SK-N-SH treated with all-trans-retinoic acid at 6 μM for 48 hours (cell line): ENCODE results near the gene MARCHF6.
A peak's percentile ranks its signal among the peaks of the same experiment; 100 is the strongest.

ENCODE experiments used
- ATAC-seq: fragments of 200-7000 bp; cut with Tn5 transposase; 3 replicates; pipeline ENCODE4 v1.9.1; 2020; ENCODE audit warnings: mild to moderate bottlenecking, moderate library complexity
- ARNTL ChIP-seq: fragments of 450-650 bp; formaldehyde crosslinking; IDR thresholded peaks from 2 replicates; pipeline ENCODE4 v1.5.0; 2020; ENCODE audit warnings: low read depth, mild to moderate bottlenecking, moderate library complexity, borderline replicate concordance
- BACH2 ChIP-seq: fragments of 250-450 bp; sonication (Bioruptor Pico); IDR thresholded peaks from 2 replicates; pipeline ENCODE4 v1.9.0; 2021; ENCODE audit warnings: mild to moderate bottlenecking, borderline replicate concordance
- CSDC2 ChIP-seq: fragments of 250-450 bp; sonication (Bioruptor Pico); IDR thresholded peaks from 2 replicates; pipeline ENCODE4 v1.5.0; 2020; ENCODE audit warnings: mild to moderate bottlenecking, moderate library complexity
- ESRRG ChIP-seq: fragments of 250-450 bp; sonication (Bioruptor Pico); IDR thresholded peaks from 2 replicates; pipeline ENCODE4 v1.6.1; 2021; ENCODE audit warnings: mild to moderate bottlenecking
- ISL1 ChIP-seq: fragments of 250-450 bp; sonication (Bioruptor Pico); IDR thresholded peaks from 2 replicates; pipeline ENCODE4 v2.1.2; 2022; ENCODE audit warnings: mild to moderate bottlenecking, moderate library complexity
- PATZ1 ChIP-seq: fragments of 250-450 bp; sonication (Bioruptor Pico); IDR thresholded peaks from 2 replicates; pipeline ENCODE4 v1.8.0; 2020; ENCODE audit warnings: mild to moderate bottlenecking, moderate library complexity, borderline replicate concordance
- POU6F1 ChIP-seq: fragments of 250-450 bp; sonication (Bioruptor Pico); IDR thresholded peaks from 2 replicates; pipeline ENCODE4 v1.8.0; 2021; ENCODE audit warnings: low read depth, mild to moderate bottlenecking, moderate library complexity, borderline replicate concordance
- PPARA ChIP-seq: fragments of 250-450 bp; sonication (Bioruptor Pico); IDR thresholded peaks from 2 replicates; pipeline ENCODE4 v1.5.0; 2020; ENCODE audit warnings: mild to moderate bottlenecking, borderline replicate concordance
- RARB ChIP-seq: fragments of 250-450 bp; sonication (Bioruptor Pico); IDR thresholded peaks from 2 replicates; pipeline ENCODE4 v1.8.0; 2021; ENCODE audit warnings: mild to moderate bottlenecking, moderate library complexity
- SNAI2 ChIP-seq: fragments of 250-450 bp; sonication (Bioruptor Pico); IDR thresholded peaks from 2 replicates; pipeline ENCODE4 v1.5.0; 2020; ENCODE audit warnings: mild to moderate bottlenecking, moderate library complexity
- TCF4 ChIP-seq: fragments of 250-450 bp; sonication (Bioruptor Pico); IDR thresholded peaks from 2 replicates; pipeline ENCODE4 v1.8.0; 2021; ENCODE audit warnings: mild to moderate bottlenecking, moderate library complexity, borderline replicate concordance
- ZC3H10 ChIP-seq: fragments of 250-450 bp; sonication (Bioruptor Pico); IDR thresholded peaks from 2 replicates; pipeline ENCODE4 v1.5.1; 2021; ENCODE audit warnings: mild to moderate bottlenecking, moderate library complexity
- ZFP3 ChIP-seq: fragments of 250-450 bp; sonication (Bioruptor Pico); IDR thresholded peaks from 2 replicates; pipeline ENCODE4 v1.5.0; 2020; ENCODE audit warnings: mild to moderate bottlenecking, moderate library complexity
- ZNF565 ChIP-seq: fragments of 450-650 bp; formaldehyde crosslinking; conservative IDR thresholded peaks from 2 replicates; pipeline ENCODE4 v1.5.0; 2020; ENCODE audit warnings: low read depth, mild to moderate bottlenecking, moderate library complexity
- ZNF70 ChIP-seq: fragments of 450-650 bp; formaldehyde crosslinking; IDR thresholded peaks from 2 replicates; pipeline ENCODE4 v1.5.0; 2020; ENCODE audit warnings: mild to moderate bottlenecking, moderate library complexity
- TF ChIP-seq, protein P1 (sequence below): fragments of 250-450 bp; sonication (Bioruptor Pico); IDR thresholded peaks from 2 replicates; pipeline ENCODE4 v1.5.0; 2020; ENCODE audit warnings: mild to moderate bottlenecking, moderate library complexity
- TF ChIP-seq, protein P2 (sequence below): fragments of 250-450 bp; sonication (Bioruptor Pico); IDR thresholded peaks from 2 replicates; pipeline ENCODE4 v1.5.1; 2021; ENCODE audit warnings: mild to moderate bottlenecking, moderate library complexity

MARCHF6 gene

GRCh38 chr5:10329446-10329819 lies 24.1 kb upstream of the MARCHF6 start:
- peak; percentile 44 for ATAC-seq
- TF ChIP-seq ZC3H10 (no peak), CSDC2 (no peak), ZNF565 (CRISPR knock-in tag) (no peak), SNAI2 (no peak), RARB (CRISPR knock-in tag) (no peak), PPARA (CRISPR knock-in tag) (no peak), ARNTL (CRISPR knock-in tag) (no peak), BACH2 (CRISPR knock-in tag) (no peak), ESRRG (CRISPR knock-in tag) (no peak), ZNF70 (no peak), ZFP3 (CRISPR knock-in tag) (no peak), POU6F1 (CRISPR knock-in tag) (no peak), PATZ1 (CRISPR knock-in tag) (no peak)
- TF ChIP-seq, protein P1, sequence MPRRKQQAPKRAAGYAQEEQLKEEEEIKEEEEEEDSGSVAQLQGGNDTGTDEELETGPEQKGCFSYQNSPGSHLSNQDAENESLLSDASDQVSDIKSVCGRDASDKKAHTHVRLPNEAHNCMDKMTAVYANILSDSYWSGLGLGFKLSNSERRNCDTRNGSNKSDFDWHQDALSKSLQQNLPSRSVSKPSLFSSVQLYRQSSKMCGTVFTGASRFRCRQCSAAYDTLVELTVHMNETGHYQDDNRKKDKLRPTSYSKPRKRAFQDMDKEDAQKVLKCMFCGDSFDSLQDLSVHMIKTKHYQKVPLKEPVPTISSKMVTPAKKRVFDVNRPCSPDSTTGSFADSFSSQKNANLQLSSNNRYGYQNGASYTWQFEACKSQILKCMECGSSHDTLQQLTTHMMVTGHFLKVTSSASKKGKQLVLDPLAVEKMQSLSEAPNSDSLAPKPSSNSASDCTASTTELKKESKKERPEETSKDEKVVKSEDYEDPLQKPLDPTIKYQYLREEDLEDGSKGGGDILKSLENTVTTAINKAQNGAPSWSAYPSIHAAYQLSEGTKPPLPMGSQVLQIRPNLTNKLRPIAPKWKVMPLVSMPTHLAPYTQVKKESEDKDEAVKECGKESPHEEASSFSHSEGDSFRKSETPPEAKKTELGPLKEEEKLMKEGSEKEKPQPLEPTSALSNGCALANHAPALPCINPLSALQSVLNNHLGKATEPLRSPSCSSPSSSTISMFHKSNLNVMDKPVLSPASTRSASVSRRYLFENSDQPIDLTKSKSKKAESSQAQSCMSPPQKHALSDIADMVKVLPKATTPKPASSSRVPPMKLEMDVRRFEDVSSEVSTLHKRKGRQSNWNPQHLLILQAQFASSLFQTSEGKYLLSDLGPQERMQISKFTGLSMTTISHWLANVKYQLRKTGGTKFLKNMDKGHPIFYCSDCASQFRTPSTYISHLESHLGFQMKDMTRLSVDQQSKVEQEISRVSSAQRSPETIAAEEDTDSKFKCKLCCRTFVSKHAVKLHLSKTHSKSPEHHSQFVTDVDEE = no peak

GRCh38 chr5:10329820-10330481 lies 23.5 kb upstream of the MARCHF6 start:
- peak; percentile 89 for ATAC-seq
- TF ChIP-seq PATZ1 (CRISPR knock-in tag) (no peak), ISL1 (CRISPR knock-in tag) (peak; percentile 62), POU6F1 (CRISPR knock-in tag) (no peak), TCF4 (CRISPR knock-in tag) (0 out of 2 replicates have a peak, but pooled peaks have one; percentile 9), CSDC2 (no peak)

DNA sequence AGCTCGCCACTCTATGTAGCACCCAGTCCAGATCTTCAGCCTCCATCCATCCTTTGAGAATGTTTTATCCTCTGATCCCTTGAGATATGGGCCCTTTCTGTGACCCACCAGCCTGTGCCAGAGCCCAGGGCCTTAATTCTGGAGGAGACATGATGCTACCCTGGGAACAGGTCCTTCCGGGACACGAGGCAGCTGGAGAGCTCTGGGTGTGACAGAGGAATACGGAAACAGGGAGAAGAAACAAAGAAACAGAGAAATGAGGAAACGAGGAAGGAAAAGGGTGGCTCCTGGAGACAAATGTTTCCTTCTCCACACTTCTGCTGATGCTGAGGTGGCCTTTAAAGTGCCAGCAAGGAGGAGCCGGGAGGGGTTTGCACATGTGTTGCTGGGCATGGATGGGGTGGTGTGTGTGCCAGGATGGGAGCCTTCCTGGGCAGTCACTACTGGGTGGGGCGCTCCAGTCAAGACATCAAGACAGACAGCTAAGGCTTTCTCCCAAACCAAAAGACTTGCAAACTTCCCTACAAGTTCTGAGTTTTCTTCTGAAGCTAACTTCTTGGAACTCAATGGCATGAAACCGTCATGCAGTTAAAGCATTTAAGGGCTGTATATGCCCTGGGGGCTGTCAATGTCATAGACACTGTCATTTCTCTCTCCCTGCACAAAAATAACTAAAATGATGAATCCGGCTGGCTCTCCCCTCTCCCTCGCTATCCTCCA lies 22.8 kb upstream of the MARCHF6 start:
- ATAC-seq = no peak; the same call in 2 of the 3 replicates
- TF ChIP-seq ESRRG (CRISPR knock-in tag) (no peak), ZNF70 (no peak), TCF4 (CRISPR knock-in tag) (no peak)
- TF ChIP-seq, protein P2, sequence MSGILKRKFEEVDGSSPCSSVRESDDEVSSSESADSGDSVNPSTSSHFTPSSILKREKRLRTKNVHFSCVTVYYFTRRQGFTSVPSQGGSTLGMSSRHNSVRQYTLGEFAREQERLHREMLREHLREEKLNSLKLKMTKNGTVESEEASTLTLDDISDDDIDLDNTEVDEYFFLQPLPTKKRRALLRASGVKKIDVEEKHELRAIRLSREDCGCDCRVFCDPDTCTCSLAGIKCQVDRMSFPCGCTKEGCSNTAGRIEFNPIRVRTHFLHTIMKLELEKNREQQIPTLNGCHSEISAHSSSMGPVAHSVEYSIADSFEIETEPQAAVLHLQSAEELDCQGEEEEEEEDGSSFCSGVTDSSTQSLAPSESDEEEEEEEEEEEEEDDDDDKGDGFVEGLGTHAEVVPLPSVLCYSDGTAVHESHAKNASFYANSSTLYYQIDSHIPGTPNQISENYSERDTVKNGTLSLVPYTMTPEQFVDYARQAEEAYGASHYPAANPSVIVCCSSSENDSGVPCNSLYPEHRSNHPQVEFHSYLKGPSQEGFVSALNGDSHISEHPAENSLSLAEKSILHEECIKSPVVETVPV (CRISPR knock-in tag) = no peak
